Esophagus squamous epithelium (tissue), 4 donors: ENCODE results near the gene OR51Q1.

Experiments used
- CTCF ChIP-seq, 6 experiments: fragments of 450-650 bp in 4 of 6; fragments of 200-600 bp in 2 of 6; sonication (generic) in 2 of 6; IDR thresholded peaks; one replicate each; pipeline ENCODE4 v1.5.1; 2016 to 2019; ENCODE audit warnings: antibody characterized with exemption in 6 of 6, mild to moderate bottlenecking in 4 of 6, moderate library complexity in 4 of 6
- POLR2A ChIP-seq, 4 donors: fragments of 450-650 bp; IDR thresholded peaks; one replicate each; pipeline ENCODE4 v1.6.1; 2017; ENCODE audit warnings: antibody characterized with exemption in 4 of 4, mild to moderate bottlenecking in 4 of 4, moderate library complexity in 3 of 4

DNA sequence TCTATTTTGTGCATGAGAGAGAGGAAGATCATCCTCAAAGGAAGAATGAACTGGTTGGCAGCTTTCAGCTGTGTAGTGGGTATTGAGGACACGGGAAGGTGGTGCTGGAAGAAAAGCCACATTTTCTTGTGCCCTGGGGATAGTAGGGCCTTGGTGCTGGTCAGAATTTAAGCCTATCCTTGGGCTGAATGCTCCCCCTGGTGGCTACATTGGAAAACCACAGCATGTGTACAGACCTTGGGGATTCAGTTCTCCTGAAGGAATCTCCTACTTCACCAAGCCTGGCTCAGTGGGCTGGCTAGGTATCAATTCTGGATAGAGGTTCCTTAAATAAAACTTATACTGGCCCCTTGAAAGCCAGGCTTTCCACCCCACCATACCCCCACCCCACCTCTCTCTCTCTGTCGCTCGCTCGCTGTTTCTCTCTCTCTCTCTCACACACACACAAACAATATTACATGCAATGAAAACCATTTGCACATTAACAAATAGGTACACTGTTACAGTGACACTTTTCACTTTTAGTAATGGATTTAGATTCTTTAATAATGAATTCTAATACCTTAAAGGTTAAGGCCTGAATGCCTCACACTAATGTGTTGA lies 41.1 kb upstream of the OR51Q1 start:
- peak in 5 of 6 experiments; percentile 32 to 52 (median 39) for TF ChIP-seq CTCF (IDR thresholded peaks at IDR 0.05)
- no peak for TF ChIP-seq POLR2A (IDR thresholded peaks at IDR 0.05)
